Stomach (tissue), 9 donors: ENCODE data around the gene RAI1. TPM values are rescaled to one million over a fixed set of nuclear protein-coding genes. Genes with fewer than 3 reads are reported as not detected.

ENCODE experiments used
- DNase-seq, 2 donors: peaks; one replicate each; pipeline versions ENCODE4 v3.0.0 to v3.0.0-alpha.2; 2013 to 2019
- H3K27ac ChIP-seq, 5 donors: fragments of 200-600 bp in 4 of 5; sonication (generic) in 4 of 5; one replicate each; pipeline ENCODE4 v1.5.1; 2013 to 2019; ENCODE audit warnings: mild to moderate bottlenecking in 1 of 5, moderate library complexity in 1 of 5
- H3K27me3 ChIP-seq, 3 donors: fragments of 200-600 bp; sonication (generic); one replicate each; pipeline ENCODE4 v1.5.1; 2017 to 2019; ENCODE audit warnings: mixed run types in 1 of 3
- H3K36me3 ChIP-seq, 4 donors: fragments of 200-600 bp; sonication (generic); 1 replicate in 3 of 4; 2 replicates in 1 of 4; pipeline ENCODE4 v1.5.1; 2016 to 2019
- H3K4me1 ChIP-seq, 4 donors: fragments of 200-600 bp; sonication (generic); one replicate each; pipeline ENCODE4 v1.5.1; 2016 to 2019
- H3K4me3 ChIP-seq, 4 donors: fragments of 200-600 bp; sonication (generic) in 3 of 4; one replicate each; pipeline ENCODE4 v1.5.1; 2016 to 2019; ENCODE audit warnings: mild to moderate bottlenecking in 1 of 4
- H3K9me3 ChIP-seq, 4 donors: fragments of 200-600 bp; sonication (generic); one replicate each; pipeline ENCODE4 v1.5.1; 2016 to 2019
- EP300 ChIP-seq: sonication (generic); formaldehyde crosslinking; IDR thresholded peaks from one replicate; pipeline ENCODE4 v1.6.1; 2017; ENCODE audit warnings: antibody characterized with exemption
- POLR2A ChIP-seq, 4 donors: fragments of 450-650 bp; IDR thresholded peaks; one replicate each; pipeline ENCODE4 v1.6.1; 2016; ENCODE audit warnings: antibody characterized with exemption in 4 of 4, control low read depth in 2 of 4, mild to moderate bottlenecking in 1 of 4, moderate library complexity in 1 of 4
- POLR2AphosphoS5 ChIP-seq, 3 donors: sonication (generic); formaldehyde crosslinking; IDR thresholded peaks; one replicate each; pipeline ENCODE4 v1.6.1; 2016; ENCODE audit warnings: antibody characterized with exemption in 3 of 3
- WGBS, 5 donors: extraction: QIAGEN DNeasy Blood & Tissue Kit in 3 of 5; methylation state at CpG; one replicate each; pipeline versions ENCODE4 v1.1.5 to v1.1.7; 2013 to 2018; 5-methylcytosine and 5-hydroxymethylcytosine counted together
- intact Hi-C: fragments of 100-400 bp; cut with DNase I; formaldehyde crosslinking; loops from one replicate; pipeline ENCODE4 v1.15.1; 2023; ENCODE audit warnings: low total_unique reads
- polyA plus RNA-seq, 3 donors: library from polyadenylated mRNA; stranded (reverse); fragments of 200-250 nt; gene quantifications; one replicate each; pipeline ENCODE4 v1.2.3, GENCODE V29; 2013
- total RNA-seq, 5 donors: library from RNA; depleted of rRNA; stranded (reverse); fragments of >200 nt; gene quantifications; one replicate each; pipeline versions ENCODE4 v1.1.0 to v1.2.3, GENCODE V29; 2014 to 2016
- TF ChIP-seq, protein P1 (sequence below), 7 experiments: fragments of 450-650 bp in 4 of 7; fragments of 200-600 bp in 3 of 7; sonication (generic) in 3 of 7; IDR thresholded peaks; one replicate each; pipeline ENCODE4 v1.5.1; 2016 to 2019; ENCODE audit warnings: antibody characterized with exemption in 7 of 7, control low read depth in 2 of 7, mild to moderate bottlenecking in 1 of 7
- donor health status: healthy with polysubstance abuse.
- donor health status: Bipolar disorder and iron deficiency.
- donor health status: healthy.

Gene RAI1
- total and polyA plus RNA-seq, 8 donors = 4.6 to 94.5 (median 28.3) TPM

DNA sequence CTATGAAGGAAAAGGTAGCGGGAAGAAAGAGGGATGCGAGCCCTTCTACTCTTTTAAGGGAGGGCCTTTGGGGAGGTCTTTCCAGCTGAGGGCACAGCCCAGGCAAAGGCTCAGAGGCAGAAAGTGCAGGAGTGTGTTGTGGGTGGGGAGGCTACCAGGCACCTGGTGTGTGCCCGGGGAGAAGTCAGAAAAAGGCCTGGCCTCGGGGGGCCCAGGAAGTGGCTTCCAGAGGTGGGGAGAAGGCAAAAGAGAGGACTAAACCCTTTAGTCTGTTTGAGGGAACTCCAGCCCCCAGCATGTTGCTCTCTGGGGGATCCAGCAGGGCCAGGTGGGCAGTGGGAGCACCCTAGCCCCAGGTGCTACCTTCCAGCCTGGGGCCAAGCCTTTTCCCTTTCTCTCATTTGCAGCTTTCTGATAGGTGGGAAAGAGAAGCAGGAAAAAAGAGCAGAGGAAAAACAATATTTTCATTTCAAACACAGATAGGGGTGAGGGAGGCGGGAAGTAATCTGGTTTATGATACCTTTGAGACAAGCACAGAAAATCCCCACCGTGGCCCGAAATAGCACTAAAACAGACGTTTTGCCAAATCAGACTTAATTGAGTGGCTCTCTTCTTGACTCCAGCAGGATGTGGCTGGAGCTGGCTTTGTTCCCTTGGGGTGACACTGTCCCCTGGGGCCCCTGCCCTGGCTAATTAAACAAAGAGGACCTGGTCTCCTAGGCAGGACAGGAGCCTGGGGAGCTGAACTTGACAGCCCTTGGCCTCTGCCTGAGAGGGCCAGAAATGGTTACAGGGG lies 10.4 kb downstream of the RAI1 start:
- Histone ChIP-seq H3K4me1 (peaks cover 72 to 83% (median 76%) of the 10 kb centered on the region in 4 donors), H3K4me3 (no peak overlapping the region), H3K36me3 (no peaks in the 10 kb centered on the region), H3K27ac (peak overlapping the region; percentile 95 to 99 (median 98)), H3K27me3 (no peaks in the 10 kb centered on the region), H3K9me3 (no peaks in the 10 kb centered on the region)
- intact Hi-C loops = no loop called here
- 19 to 35% (median 24%) methylated on average over 8 of the region's 8 CpGs for WGBS, 5 donors
- TF ChIP-seq EP300 (no peak), POLR2AphosphoS5 (IDR thresholded peaks at IDR 0.05) (no peak)
- TF ChIP-seq, protein P1, sequence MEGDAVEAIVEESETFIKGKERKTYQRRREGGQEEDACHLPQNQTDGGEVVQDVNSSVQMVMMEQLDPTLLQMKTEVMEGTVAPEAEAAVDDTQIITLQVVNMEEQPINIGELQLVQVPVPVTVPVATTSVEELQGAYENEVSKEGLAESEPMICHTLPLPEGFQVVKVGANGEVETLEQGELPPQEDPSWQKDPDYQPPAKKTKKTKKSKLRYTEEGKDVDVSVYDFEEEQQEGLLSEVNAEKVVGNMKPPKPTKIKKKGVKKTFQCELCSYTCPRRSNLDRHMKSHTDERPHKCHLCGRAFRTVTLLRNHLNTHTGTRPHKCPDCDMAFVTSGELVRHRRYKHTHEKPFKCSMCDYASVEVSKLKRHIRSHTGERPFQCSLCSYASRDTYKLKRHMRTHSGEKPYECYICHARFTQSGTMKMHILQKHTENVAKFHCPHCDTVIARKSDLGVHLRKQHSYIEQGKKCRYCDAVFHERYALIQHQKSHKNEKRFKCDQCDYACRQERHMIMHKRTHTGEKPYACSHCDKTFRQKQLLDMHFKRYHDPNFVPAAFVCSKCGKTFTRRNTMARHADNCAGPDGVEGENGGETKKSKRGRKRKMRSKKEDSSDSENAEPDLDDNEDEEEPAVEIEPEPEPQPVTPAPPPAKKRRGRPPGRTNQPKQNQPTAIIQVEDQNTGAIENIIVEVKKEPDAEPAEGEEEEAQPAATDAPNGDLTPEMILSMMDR (IDR thresholded peaks at IDR 0.05) = no peak
- peak; percentile 47 to 64 for DNase-seq

DNA sequence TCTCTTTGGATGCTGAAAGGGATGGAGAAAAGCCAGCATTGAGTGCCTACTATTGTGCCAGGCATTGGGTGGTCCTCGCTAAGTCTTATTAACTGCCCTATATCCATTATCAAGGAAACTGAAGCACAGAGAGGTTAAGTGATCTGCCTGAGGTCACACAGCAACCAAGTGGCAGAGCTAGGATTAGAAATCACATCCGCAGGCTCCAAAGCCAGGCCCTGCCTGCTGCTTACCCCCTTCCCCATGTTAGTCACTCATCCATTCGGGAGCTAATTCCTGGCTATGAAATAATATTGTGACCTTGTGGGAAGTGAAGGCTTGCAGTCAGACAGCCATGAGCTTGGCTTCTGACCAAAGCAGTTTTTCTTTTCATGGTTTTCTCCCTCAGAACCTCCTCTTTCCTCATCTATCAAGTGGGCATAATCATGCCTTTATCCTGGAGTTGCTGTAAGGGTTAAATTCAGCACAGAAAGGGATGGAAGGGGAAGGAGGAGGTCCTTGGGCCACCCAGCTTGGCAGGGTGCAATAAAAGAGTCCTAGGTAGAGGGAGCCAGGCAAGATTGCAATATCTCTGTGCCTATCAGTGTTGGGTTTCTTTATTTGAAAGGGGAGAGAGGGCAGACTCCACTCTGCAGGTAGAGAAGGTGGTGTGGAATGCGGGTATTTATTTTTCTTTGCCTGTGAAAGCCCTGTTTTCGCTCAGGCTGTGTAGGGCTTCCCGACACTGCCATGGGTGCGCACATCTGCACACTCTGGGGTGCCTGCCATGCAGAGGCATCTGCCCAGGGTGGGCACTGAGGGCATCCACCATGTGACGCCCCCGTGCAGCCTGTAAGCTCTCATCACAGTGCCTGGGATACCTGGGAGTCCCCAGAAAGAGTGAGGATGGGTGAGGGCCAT lies 11.3 kb downstream of the RAI1 start:
- Histone ChIP-seq H3K9me3 (no peaks in the 10 kb centered on the region), H3K27me3 (no peaks in the 10 kb centered on the region), H3K4me3 (no peak overlapping the region), H3K36me3 (no peaks in the 10 kb centered on the region), H3K4me1 (peaks cover 73 to 83% (median 79%) of the 10 kb centered on the region in 4 donors), H3K27ac (peak overlapping the region; percentile 95 to 99 (median 98))
- intact Hi-C loops = no loop called here
- WGBS, 5 donors = 32 to 47% (median 43%) methylated on average over 9 of the region's 9 CpGs
- TF ChIP-seq EP300 = no peak
- TF ChIP-seq POLR2AphosphoS5 (IDR thresholded peaks at IDR 0.05) = peak in 1 of 3 donors; percentile 24
- peak in 1 of 2 donors; percentile 58 for DNase-seq

DNA sequence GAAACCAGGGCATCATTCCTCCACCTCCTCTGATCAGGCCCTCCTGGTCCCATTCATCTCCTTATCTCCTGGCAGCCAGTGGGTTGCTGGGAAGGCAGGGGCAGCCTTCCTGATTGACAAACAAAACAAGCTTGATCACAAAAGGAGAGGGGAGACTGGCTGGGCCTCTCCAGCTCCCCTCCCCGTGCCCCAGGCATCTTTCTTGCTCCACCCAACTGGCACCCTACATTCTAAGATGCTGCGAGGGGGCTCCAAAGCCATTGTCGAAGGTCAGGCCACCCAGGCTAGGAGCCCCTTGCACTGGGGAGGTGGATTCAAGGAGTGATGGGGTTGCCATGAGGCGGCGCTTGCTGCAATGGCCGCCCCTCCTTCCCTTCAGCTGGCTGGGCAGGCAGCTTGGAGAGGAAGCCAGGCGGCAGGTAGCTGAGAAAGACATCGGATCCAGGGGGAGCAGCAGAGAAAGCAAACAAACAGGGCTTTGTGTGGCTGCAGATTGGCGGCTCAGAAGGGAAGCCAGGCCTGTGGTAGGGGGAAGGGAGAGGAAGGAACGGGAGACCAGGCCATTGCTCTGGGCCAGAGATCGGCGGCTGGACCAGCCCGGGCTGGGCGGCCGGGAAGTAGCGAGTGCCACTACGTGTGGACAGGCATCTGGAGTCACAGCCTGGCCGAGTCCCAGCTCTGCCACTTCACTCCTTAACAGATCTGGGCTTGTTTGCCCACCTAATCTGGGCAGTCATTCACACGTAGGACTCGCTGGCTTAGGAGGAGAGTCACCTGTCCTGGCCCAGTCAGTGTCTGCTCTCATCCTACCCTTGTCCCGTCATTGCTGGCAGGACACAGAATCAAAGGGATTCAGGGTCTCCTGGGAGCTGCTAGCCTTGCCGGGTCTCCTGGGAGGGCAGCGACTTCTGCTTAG lies 12.3 kb downstream of the RAI1 start:
- Histone ChIP-seq H3K36me3 (no peaks in the 10 kb centered on the region), H3K4me3 (peak overlapping the region; percentile 54 to 65 (median 56)), H3K9me3 (no peaks in the 10 kb centered on the region), H3K27ac (peak overlapping the region; percentile 95 to 99 (median 98)), H3K27me3 (no peaks in the 10 kb centered on the region), H3K4me1 (peaks cover 80 to 89% (median 85%) of the 10 kb centered on the region in 4 donors)
- TF ChIP-seq POLR2A (IDR thresholded peaks at IDR 0.05) = no peak
- TF ChIP-seq EP300 = no peak
- TF ChIP-seq POLR2AphosphoS5 (IDR thresholded peaks at IDR 0.05) = peak in 2 of 3 donors; percentile 53 to 71
- TF ChIP-seq, protein P1 (IDR thresholded peaks at IDR 0.05) = no peak
- intact Hi-C loops = no loop called here
- WGBS, 5 donors = 14 to 36% (median 18%) methylated on average over 19 to 23 of the region's 23 CpGs
- DNase-seq = peak; percentile 86 to 90

DNA sequence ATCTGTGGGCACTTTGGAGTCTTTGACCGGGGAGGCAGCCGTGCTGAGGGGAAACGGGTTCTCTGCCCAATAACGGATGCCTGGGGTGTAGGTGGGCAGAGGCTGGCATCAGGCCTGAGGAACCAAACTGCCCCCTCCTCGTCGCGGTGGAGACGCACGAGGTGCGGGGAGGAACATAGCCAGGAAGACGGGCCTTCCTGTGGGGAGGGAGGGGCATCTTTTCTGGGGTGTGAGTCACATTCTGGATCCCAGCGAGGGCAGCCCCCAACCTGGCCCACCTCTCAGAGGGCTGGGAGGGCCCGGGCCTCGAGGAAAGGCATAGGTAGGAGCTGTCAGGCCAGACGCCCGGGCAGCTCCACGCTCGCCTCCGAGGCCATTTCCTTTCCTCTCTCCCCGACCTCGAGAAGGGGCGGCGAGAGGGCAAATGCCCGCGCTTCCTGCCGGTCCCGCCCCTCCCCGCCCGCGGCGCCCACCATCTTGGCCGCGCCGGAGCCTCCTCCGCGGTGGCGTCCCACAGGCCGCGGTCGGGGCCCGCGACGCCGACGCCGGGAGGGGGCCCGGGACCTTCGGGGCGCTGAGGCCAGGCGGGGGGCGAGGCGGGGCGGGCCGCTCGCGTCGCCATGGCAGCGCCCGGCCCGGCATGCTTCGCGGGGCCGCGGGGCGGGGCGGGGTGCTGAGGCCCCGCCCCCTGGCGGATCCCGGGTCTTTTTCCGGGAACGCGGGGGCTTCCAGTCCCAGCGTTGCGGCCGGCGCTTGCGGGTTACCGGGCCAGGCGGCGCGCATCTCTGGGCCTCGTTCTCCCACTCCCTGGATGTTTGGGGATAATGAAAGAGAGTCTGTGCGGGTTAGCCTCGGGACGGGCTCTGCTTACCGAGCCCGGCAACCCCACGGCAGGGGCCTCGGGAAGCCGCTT lies 13.2 kb downstream of the RAI1 start:
- Histone ChIP-seq H3K27ac (peak overlapping the region; percentile 95 to 99 (median 98)), H3K4me3 (peak overlapping the region; percentile 54 to 65 (median 56)), H3K36me3 (no peaks in the 10 kb centered on the region), H3K4me1 (peaks cover 86 to 96% (median 90%) of the 10 kb centered on the region in 4 donors), H3K27me3 (no peaks in the 10 kb centered on the region), H3K9me3 (no peaks in the 10 kb centered on the region)
- intact Hi-C loops = no loop called here
- 0 to 2% (median 1%) methylated on average over 23 to 88 of the region's 90 CpGs for WGBS, 5 donors
- DNase-seq = peak; percentile 70 to 91
- TF ChIP-seq POLR2A (IDR thresholded peaks at IDR 0.05) (no peak), POLR2AphosphoS5 (IDR thresholded peaks at IDR 0.05) (peak in 2 of 3 donors; percentile 67 to 82), EP300 (no peak)
- TF ChIP-seq, protein P1 (IDR thresholded peaks at IDR 0.05) = peak in 1 of 7 experiments; percentile 18
